ENCODE measurements around the gene JKAMP.
A peak's percentile ranks its signal among the peaks of the same experiment; 100 is the strongest.
"Not testable (repeated sequence)": the region's sequence is repeated elsewhere in the genome, so short reads cannot be mapped to it uniquely, and the experiment has no call there.

Gene JKAMP, protein sequence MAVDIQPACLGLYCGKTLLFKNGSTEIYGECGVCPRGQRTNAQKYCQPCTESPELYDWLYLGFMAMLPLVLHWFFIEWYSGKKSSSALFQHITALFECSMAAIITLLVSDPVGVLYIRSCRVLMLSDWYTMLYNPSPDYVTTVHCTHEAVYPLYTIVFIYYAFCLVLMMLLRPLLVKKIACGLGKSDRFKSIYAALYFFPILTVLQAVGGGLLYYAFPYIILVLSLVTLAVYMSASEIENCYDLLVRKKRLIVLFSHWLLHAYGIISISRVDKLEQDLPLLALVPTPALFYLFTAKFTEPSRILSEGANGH

DNA sequence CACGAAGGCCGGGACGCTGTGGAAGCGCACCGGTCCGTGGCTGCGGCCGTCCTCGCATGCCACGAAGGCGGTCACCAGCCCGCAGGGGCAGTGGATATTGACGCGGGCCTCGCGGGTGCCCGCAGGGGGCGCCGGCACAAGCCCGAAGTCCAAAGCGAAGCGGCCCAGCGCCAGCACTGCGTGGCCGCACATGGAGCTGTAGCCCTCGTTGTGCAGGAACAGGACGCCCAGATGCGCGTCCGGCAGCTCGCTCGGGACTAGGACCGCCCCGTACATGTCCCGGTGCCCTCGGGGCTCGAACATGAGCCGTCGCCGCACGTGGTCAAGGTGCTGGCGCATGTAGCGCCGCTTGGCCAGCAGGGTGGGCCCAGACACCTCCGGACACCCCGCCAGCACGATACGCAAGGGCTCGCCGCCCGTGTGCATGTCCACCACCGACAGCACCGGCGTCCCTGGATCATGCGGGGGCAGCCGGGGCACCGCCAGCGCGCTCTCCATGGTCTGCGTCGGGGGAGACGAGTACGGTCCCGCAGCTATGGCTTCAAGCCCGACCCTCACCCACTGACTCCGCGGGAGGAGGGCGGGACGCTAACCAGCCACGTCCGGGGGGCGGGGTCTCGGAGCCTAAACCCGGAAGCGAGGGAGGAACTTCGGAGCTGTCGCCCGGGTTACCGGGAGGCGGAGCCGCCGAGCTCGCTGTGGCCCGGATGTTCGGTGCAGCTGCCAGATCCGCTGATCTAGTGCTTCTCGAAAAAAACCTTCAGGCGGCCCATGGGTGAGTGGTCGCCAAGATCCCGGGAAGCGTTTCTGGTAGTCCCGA, at the start of gene JKAMP, which contains the start of gene L3HYPDH:
Gene JKAMP (plus strand): TSS at position 699 of the 820 bp plus-strand sequence. CDS start 73 bp downstream, at position 772.
Gene L3HYPDH (minus strand): TSS at position 590 of the 820 bp plus-strand sequence. CDS start 92 bp downstream, at position 498.
- peak; percentile 96 for DNase-seq

DNA sequence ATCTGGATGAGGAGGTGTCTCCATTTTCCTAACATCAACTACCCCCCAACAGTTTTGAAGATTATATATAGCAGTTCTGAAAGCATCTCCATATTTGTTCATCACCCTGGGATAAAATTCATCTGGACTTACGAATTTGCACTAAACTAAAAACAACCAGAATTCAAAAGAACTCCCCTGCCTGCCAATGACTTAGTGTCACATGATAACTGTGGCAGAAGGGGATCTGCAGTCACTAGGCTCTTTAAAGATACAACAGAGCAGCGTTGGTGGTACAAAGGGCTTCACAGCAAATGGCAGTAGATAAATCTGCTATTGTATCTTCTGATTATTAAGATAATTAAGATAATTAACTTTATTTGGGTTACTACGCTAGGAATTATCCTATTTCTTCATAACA, 49.2 kb upstream of the JKAMP start:
- DNase-seq: no peak

DNA sequence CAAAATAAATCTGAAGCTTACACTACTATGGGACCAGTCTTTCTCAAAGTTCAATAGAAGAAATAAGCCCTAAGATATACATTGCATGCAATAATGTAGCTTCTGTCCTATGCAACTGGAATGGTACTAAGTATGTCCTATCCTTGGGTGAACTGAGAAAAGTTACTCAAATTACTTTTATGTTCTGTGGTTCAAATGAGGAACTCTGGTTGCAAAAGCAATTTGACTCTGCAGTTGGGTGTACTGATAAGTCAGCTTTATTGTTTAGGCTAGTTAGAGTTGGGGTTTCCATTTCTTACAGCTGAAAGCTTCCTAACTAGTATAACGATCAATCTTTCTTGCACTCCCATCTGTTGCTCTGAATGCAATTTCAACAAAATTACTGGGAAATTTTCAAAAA, 48.3 kb upstream of the JKAMP start:
- no peak for DNase-seq

DNA sequence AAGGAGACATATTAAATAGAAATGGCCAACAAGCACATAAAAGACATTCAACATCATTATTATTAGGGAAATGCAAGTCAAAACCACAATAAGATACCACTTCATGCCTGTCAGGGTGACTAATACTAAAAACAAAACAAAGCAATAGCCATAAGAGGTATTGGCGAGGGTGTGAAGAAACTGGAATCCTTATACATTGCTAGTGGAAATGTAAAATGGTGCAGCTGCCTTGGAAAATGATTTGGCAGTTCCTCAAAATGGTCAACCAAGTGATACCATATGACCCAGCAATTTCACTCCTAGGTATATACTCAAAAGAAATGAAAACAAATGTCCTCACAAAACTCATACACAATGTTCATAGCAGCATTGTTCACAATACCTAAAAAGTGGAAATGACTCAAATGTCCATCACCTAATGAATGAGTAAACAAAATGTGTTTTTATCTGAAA, 46.1 kb upstream of the JKAMP start:
- DNase-seq: no peak

DNA sequence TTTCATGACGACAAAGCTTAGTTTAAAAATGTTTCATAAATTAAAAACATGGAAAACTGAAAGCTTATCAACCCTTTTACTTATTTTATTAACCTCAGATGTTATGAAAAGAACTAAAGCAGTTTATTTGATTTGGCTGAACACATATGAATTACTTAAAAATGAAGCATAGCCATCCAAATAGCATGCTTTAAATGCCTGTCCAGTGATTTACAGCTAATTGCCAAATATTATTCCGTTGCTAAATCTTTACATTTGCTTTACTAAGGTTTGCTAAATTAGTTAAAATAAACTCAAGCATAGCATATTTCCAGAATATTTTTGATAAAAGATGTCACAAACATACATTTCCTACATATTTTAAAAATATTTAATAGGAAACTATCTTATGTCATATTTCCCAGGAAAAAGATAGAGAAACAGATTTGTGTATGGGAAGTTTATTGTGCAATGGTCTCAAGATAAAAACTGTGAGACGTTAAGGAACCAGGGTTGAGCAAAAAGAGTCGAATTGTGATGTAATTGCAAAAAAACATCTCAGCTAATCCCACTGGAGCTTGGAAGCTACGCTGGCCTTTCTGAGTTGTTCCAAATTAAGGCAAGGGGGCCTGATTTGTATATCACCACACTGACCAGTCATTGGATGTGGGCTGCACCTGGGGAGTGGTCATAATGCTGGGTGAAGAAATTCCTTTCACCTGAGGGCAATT, 44.9 kb upstream of the JKAMP start:
- no peak for DNase-seq

DNA sequence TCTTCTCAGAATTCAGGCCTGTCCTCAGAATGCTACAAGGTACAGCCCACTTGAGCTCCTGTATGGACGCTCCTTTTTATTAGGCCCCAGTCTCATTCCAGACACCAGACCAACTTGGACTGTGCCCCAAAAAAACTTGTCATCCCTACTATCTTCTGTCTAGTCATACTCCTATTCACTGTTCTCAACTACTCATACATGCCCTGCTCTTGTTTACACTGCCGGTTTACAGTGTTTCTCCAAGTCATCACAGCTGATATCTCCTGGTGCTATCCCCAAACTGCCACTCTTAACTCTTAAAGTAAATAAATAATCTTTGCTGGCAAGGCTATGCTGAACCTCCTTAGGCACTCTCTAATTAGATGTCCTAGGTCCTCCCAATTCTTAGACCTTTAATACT, 35.6 kb upstream of the JKAMP start:
- DNase-seq: not testable (repeated sequence)

DNA sequence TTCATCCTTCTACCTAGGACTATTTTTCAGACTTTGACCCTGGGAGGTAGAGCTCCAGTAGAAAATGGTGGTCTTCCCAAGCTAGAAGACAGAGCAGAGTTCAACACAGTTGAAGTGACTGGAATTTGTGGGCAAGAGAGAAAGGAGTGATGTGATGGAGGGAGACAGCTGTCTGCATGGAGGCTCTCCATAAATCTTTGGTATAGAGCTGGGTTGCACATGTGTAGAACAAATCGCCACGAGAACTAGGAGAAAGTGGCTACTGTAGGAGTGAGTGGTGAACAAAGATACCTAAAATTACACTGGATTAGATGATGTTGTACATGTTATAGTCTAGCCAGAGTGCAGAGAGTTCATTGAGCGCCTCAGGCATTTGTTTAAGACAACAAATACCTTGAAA, 33.6 kb upstream of the JKAMP start:
- no peak for DNase-seq

DNA sequence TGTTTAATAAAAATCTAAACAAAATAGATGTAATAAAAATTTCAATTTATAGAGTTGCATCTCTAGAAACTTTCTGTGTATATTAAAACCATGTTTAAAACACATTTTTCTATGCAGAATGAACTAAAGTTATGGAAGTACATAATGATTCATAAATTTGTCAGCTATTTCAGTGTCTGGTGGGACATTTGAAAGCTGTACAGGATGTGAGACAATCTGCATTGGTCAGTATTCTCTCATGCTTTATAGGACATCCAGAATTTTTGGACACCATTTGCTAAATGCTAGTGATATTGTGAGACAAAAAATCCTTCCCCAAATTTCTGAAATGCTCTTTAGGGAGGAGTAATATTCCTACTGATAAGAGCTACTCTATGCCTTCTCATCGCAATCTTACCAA, 32.5 kb upstream of the JKAMP start:
- no peak for DNase-seq

DNA sequence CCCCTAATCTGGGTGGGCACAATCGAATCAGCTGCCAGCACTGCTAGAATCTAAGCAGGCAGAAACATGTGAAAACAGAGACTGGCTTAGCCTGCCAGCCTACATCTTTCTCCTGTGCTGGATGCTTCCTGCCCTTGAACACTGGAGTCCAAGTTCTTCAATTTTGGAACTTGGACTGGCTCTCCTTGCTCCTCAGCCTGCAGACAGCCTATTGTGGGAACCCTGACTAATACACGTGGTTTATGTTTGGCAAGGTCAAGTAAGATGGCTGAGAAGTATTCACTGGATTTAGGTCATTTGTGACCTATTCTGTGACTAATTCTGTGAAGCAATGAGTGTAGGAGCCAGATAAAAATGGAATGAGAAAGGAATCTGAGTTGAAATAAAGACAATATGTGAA, 30.2 kb upstream of the JKAMP start:
- DNase-seq: no peak

DNA sequence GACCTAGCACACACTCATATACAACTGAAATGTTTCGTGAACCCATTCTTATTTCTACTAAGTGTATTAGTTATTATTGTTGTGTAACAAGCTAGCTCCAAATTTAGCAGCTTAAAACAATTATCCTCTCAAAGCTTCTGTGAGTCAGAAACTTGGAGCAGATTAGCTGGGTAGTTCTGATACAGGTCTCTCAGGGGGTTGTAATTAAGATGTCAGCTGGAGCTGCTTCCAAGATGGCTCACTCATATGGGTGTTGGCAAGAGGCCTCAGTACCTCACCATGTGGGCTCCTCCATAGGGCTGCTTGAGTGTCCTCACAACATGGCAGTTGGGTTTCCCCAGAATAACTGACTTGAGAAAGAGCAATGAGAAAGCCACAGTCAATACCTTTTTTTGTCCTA, 28.9 kb upstream of the JKAMP start:
- no peak for DNase-seq

DNA sequence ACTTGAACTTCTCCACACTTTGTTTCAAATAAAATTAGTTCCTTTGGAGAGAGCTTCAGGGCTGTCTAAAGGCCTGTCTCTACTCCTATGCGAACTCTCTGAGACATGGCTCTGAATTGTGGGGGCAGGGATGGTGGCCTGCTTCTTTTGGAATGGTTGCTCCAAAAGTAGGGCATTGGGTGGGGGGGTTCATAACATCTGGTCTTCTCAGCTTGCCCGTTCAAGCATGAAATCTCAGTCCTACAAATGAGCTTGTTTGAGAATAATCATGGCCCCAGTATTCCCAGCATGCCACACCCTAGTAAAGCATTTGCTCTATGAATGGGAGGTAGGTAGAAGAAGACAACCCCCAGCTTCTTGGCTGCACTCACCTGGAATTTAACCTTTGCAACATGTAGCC, 25.8 kb upstream of the JKAMP start:
- no peak for DNase-seq

DNA sequence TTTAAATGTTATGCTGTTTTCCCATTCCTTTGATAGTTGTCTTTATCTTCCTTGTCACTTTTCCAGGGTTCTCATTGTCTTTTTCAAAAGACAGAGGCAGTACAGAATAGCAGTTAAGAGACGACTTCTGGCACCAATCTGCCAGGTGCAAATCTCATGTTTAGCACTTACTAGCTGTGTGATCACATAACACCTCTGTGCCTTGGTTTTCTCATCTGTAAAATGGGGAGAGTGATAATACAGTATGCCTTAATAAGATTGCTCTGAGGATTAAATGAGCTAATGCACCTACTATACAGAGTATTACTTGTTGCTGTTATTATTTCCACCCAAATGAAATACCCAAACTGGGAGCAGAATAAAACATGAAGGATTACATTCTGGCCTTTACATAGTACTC, 23.9 kb upstream of the JKAMP start:
- DNase-seq: no peak

DNA sequence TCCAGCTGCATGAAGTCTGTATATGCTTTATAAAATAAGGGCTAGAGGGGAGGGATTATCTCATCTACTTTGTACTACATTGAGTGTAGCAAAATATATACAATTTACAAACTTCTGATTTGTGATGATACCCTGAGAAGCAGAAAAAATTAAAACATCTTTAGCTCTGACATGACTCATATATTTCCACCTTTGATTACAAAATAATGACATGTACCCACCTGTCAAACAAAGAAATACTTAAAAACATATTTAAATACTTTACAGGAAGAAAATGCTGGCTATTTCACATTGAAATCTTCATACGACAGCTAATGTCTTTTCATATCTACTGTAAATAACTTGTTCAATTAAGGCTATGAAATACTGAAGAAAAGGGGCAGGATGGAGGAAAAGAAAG, 22.4 kb upstream of the JKAMP start:
- DNase-seq: no peak

DNA sequence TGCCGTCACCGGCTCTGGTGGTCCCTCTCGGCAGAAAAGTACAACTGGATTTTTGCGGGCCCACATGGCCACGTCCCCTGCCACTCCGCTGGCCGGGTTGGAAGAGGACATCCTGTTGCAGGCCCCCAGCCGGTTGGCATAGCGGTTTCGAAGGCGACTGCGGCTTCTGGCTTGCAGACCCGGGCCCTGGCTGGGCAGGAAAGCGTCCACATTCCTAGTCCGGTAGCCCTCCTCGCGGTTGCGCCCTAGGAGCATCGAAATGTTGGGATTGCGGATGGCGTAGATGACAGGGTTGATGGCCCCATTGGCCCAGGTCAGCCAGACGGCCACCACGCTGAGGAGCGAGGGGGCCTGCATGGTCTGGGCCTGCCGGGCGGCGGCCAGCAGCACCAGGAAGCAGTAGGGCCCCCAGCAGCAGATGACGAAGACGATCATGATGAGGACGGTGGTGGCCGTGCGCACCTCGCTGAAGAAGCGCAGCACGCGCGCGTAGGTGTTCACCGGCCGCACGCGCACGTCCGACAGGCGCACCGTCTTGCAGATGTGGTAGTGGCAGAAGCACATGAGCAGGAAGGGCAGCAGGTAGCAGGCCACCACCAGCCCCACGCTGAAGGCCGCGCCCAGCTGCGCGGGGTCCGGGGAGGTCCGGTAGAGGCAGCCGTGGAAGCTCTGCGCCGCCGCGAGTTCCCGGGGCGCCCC, 20.4 kb upstream of the JKAMP start:
- DNase-seq: peak in 1 of 2 donors; percentile 6

DNA sequence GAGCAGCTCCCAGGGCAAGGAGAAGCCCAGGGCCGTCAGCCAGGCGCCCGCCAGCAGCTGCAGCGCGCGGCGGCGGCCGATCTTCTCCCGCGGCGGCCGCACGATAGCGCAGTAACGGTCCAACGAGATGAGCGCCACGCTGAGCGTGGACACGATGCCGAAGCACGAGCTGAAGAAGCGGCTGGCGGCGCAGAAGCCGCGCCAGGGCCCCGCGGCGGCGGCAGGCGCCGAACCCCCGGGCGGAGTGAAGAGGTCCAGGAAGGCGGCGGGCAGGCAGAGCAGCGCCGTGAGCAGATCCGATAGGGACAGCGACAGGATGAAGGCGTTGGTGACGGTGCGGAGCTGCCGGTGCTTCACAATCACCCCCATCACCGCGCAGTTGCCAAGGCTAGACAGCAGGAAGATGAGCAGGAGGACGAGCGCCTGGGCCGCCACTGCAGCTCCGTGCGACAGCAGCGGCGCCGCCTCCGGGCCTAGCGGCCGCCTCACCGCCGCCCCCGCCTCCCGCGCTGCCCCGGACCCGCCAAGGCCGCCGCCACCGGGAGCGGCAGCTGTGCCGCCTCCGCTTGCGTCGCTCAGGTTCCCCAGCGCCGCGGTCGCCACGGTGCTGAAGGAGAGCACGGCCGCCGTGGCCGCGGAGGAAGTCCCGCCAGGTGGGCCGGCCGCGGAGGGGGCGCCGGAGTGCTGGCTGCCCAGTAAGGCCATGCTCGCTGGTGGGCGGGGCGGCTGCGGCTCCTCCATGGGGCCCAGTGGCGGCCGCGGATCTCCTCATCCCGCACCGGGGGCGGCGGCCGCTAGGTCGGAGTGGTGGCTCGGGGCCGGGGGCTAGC, 19.6 kb upstream of the JKAMP start:
- DNase-seq: peak; percentile 45 to 52

DNA sequence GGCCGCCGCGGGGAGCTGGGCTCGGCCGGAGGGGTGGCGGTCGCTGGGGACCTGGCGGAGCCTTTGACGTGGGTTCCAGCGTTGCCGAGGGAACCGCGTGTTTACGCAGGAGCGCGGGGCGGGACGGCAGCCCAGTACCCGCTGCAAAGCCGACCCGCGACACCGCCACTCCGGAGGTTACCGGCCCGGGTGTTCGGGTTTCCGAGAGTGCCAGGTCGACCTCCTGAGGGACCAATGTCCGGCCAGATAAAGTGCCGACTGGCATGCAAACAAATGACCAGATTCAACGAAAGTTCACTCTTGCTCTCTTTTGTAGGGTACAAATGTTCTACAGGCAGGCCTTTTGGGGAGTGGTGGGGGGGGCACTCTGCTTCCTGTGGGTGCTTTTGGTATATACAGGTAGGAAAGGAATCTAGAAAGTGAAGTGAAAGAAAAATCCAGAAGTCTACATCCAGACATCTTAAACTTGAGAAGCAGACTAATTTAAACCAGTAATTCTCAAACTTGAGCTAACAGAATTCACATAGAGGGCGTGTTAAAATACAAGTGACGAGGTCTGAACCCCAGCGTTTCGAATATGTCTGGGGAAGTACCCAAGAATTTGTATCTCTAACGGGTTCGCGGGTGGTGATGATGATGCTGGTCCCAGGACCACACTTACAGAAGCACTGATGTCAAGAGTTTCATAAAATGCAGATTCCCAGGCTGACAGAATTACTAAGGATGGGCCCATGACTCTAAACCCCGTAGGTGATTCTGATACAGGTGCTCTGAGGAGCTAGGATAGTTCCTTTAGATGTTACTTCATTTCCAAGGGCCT, 18.8 kb upstream of the JKAMP start, which contains the start of gene GPR135:
Gene GPR135 (minus strand): TSS at position 65 of the 820 bp plus-strand sequence. CDS start 154 bp downstream, outside the sequence.
- peak; percentile 44 to 46 for DNase-seq

DNA sequence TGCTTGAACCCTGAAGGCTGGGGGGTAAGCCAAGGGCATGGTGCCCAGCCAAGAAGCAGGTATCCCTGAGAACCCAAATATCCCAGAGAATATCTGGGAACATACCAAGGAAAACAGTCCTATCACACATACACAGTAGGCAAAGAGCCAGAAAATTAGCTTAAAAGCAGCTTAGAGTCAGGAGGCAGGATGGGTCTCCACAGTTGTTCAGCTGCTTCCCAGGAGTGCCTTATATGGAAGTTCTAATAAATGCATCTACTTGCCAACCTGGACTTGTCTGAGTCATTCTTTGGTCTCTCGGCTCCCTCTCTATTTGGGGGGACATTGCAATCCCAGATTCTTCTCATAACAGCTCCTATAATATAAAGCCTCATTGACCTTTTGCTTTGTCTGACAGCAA, 10.1 kb upstream of the JKAMP start:
- DNase-seq: no peak

DNA sequence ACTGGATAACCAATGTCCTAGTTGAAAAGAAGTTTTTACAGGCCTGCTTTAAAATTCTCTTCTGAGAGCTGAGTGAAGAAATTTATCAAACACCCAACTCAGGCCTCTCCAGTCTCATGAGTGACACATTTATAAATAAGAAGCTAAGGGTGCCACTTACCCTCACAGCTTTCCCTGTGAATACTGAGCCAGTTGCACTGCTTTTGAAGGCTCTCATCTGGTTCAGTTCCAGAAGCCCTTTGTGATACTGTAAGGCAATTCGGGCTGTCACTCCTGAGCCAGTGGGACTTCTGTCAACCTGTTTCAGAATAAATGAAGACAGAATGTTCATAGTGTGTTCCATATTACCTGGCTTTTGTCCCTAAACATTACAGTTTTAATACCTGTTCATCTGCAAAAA, 8.6 kb upstream of the JKAMP start:
- DNase-seq: no peak

DNA sequence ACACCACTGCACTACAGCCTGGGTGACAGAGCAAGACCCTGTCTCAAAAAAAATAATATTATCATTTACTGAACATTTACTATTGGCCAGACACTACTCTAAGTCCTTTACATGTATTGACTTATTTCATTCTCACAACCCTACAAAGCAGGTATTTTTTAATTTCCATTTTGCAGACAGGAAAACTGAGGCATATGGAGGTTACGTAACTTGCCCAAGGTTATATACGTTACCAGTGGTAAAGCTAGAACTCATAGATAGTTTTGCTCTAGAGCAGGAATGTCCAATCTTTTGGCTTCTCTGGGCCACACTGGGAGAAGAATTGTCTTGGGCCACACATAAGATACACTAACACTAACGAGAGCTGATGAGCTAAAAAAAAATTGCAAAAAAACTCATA, 5.8 kb upstream of the JKAMP start:
- DNase-seq: no peak

DNA sequence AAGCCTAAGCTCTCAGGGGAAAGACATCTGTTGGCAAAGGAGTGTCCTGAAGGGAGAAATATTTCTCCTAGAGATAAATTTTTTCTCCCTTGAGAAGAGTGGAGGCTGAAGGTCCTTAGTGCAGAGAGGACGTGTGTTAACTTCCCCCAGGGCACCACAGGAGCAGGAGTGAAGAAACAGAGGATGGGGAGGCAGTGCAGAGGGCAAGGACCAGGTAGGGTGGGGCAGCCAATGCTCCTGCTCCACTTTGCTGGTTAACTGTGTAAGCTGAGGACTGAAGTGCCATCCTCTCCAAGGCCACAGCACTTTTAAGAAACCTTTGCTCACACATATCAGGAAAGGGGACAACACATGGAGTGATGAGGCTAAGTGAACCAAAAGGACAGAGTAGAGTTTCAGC, 4.2 kb upstream of the JKAMP start:
- DNase-seq: no peak

DNA sequence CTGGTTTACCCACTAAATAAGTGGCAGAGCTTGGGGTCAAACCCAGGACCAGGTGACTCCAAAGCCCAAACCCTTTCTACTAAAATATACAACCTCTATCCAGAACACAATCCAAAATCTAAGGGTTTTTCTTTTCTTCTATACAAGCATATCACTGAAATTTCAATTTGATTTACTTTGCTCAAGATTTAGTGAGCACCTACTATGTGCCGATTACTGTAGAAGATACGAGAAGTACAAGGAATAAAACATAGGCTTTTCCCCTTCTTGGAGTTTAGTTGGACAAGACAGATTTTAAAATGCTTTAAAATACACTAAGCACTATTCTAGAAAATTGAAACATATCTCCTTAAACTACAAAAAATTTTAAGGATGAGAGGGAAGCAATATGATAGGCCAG, 2.9 kb upstream of the JKAMP start:
- no peak for DNase-seq
